Esophagus muscularis mucosa (tissue), 3 donors: ENCODE data around the gene PRUNE1.

Source experiments
- POLR2A ChIP-seq: fragments of 450-650 bp; IDR thresholded peaks from one replicate; pipeline ENCODE4 v1.6.1; 2017; ENCODE audit warnings: antibody characterized with exemption, moderate library complexity, mild to moderate bottlenecking, low read depth
- POLR2AphosphoS5 ChIP-seq, 2 donors: sonication (generic); formaldehyde crosslinking; IDR thresholded peaks; one replicate each; pipeline ENCODE4 v1.6.1; 2017; ENCODE audit warnings: antibody characterized with exemption in 2 of 2
- TF ChIP-seq, protein P1 (sequence below), 3 experiments: fragments of 200-600 bp in 2 of 3; fragments of 450-650 bp in 1 of 3; sonication (generic) in 2 of 3; IDR thresholded peaks; one replicate each; pipeline ENCODE4 v1.5.1; 2017 to 2019; ENCODE audit warnings: antibody characterized with exemption in 3 of 3, mild to moderate bottlenecking in 2 of 3, moderate library complexity in 1 of 3

DNA sequence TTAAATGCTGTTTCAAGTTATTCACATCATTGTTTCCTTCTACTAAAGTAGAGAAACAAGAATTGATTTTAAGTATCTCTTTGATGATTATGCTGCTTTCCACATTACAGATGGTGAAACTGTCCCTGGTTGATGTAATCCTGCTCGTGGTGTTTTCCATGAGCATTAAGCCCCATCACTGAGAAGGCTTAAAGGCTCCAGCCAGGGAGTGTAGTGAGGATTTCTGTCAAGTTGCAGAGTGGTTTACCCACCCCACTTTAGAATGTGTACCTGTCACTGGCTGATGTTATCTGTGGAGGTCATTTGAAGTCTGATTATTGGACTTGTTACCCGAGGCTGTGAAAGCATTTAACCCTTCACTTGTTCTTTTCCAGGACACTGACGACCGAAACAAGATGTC lies 46.5 kb upstream of the PRUNE1 start:
- TF ChIP-seq, protein P1, sequence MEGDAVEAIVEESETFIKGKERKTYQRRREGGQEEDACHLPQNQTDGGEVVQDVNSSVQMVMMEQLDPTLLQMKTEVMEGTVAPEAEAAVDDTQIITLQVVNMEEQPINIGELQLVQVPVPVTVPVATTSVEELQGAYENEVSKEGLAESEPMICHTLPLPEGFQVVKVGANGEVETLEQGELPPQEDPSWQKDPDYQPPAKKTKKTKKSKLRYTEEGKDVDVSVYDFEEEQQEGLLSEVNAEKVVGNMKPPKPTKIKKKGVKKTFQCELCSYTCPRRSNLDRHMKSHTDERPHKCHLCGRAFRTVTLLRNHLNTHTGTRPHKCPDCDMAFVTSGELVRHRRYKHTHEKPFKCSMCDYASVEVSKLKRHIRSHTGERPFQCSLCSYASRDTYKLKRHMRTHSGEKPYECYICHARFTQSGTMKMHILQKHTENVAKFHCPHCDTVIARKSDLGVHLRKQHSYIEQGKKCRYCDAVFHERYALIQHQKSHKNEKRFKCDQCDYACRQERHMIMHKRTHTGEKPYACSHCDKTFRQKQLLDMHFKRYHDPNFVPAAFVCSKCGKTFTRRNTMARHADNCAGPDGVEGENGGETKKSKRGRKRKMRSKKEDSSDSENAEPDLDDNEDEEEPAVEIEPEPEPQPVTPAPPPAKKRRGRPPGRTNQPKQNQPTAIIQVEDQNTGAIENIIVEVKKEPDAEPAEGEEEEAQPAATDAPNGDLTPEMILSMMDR (IDR thresholded peaks at IDR 0.05): no peak
- no peak for TF ChIP-seq POLR2A
- TF ChIP-seq POLR2AphosphoS5 (IDR thresholded peaks at IDR 0.05): no peak
